ENCODE data around the gene IL1R1. TPM values are rescaled to one million over a fixed set of nuclear protein-coding genes. Genes with fewer than 3 reads are reported as not detected.

The IL1R1 gene
- polyA plus RNA-seq, 1 donor, result 9.3 TPM

DNA sequence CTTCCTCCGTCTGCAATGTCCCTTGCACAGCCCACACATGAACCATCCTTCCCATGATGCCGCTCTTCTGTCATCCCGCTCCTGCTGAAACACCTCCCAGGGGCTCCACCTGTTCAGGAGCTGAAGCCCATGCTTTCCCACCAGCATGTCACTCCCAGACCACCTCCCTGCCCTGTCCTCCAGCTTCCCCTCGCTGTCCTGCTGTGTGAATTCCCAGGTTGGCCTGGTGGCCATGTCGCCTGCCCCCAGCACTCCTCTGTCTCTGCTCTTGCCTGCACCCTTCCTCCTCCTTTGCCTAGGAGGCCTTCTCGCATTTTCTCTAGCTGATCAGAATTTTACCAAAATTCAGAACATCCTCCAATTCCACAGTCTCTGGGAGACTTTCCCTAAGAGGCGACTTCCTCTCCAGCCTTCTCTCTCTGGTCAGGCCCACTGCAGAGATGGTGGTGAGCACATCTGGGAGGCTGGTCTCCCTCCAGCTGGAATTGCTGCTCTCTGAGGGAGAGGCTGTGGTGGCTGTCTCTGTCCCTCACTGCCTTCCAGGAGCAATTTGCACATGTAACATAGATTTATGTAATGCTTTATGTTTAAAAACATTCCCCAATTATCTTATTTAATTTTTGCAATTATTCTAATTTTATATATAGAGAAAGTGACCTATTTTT, 35.4 kb downstream of the IL1R1 start:
- DNase-seq, result no peak

DNA sequence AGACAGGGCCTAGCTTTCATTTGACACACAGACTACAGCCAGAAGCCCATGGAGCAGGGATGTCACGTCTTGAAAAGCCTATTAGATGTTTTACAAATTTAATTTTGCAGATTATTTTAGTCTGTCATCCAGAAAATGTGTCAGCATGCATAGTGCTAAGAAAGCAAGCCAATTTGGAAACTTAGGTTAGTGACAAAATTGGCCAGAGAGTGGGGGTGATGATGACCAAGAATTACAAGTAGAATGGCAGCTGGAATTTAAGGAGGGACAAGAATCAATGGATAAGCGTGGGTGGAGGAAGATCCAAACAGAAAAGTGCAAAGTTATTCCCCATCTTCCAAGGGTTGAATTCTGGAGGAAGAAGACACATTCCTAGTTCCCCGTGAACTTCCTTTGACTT, 36.5 kb downstream of the IL1R1 start:
- DNase-seq, result no peak

DNA sequence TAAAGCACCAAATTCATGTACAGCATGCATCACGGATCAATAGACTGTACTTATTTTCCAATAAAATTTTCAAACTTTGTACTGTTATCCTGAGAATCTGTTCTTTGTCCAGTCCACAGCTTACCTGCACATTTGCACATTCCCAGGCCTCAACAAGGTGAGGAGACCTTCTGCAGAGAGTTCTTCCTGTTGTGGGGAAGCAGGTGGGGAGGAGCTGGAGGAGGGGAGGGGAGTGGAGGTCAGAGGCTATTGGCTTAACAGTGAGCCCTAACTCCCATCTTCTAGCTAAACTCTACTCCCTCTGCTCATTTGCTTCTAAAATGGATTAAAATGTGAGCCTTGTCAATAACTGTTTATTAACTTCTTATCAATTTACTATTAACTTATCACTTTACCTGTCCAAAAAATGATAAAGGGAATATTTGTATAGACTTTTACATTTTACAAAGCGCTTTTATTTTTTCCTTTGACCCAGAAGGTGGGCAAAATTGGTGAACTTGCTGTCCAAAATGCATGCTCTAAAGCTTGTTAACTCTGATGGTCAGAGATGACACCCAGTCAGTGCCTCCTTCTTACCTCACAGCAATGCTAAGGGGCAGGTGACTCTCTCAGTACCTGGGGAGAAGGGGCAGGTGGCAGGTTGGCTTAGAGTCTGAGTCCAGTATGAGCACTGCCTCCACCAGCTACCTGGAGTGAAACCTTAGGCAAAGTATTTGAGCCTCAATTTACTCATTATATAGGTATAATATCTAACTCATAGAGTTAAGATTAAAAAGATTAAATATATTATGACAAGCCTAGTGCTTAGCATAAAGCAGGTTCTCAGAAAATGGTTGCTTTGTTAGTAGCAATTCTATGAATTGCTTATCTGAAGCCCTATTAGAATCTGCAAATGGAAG, 37.5 kb downstream of the IL1R1 start:
- DNase-seq, result no peak

DNA sequence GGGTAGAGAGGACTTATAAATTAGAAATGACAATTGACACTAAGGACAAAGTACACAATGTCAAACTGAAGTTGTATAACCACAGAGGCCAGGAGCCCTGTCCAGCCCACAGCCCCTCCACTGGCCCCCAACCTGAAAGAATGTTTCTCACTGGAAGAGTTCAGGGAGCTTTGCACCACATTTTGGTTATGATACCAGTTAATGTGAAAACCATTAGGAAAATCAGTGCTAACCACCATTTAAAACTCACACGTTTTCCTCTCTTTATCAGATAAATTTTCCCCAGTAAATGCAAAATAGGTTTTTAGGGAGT, 38.1 kb downstream of the IL1R1 start:
- DNase-seq, result no peak

DNA sequence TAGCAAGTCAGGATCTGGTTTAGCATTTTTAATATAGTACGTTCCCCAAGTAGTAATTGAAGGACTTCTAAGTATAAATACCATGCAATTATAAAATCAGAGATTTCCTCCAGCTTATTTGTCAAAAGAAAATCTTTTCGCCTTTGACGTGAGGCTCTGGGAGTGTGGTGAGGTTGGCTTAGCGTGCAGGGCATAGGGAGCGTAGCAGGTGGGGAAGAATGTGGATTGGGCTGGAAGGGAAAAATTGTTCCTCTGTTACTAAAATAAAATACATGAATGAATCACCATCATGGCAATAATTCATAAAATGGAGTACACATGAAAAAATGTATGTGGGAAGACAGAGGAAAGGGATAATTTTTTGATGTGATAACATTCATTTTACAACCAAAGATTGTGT, 38.8 kb downstream of the IL1R1 start:
- no peak for DNase-seq

DNA sequence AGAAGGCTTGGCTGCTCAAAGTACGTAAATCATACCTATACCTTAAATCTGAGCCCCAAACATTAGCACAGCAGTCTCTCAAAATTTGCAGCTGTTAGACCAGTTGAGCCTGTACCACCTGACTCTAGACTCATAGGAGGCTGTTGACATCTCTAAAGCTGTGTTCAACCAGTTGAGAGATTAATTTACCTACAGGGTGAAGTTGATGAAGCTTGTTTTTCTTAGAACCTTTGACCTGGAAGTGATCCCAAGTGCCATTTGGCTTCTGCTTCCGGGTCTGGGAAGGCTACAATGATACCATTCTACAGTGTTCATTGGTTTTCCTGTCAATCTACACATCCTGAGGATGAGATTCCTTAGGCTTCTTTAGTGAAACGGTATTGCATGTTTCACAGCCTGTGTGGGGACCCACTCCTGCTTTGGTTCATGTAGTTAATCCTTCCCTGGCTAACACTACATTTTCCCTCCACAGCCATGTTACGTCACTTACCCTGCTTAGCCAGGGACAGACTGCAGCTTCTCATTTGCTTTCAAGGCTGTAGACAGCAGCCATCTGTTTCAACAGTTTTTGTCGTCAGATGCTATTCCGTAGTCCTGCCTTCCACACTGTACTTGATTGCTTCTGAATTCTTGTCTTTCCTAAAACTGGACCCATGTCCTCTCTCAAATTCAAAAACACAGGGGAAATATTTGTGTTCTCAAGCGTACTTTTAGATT, 39.5 kb downstream of the IL1R1 start:
- DNase-seq, result peak; percentile 36

DNA sequence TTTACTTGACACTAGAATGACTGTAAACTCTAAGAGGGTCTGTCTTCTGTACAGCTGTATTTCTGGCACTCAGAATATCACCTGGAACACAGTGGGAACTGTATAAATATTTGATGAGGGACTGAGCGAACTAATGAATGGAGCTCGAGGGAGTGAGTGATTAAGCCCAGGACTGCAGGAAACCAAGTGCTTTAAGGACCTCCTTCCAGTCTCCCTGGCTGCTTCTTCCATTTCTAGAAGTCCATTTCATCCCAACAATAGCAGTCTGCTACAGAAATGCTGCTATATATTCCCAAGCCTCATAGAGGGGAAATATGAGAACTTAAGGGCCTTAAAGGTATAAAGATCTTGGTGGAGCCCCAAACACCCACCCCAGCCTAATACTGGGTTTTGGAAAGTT, 41.5 kb downstream of the IL1R1 start:
- DNase-seq, result no peak

DNA sequence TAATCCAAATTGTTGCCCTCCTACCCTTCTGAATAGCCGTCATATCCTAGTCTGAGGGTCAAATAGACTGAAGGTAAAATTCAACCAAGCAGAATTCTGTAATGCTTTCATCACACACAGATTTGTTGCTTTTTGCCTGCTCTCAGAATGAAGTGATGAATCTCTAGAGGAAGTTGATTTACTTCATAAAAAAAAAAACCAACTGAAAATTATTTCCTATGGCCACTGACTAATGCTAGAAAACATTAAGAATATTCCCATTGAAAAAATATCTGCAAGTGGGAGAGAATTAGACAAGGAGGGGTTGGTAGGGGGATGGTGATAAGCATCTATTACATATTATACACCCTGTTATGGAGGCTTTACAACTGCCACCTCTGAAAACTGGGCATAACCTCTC, 42.0 kb downstream of the IL1R1 start:
- no peak for DNase-seq

DNA sequence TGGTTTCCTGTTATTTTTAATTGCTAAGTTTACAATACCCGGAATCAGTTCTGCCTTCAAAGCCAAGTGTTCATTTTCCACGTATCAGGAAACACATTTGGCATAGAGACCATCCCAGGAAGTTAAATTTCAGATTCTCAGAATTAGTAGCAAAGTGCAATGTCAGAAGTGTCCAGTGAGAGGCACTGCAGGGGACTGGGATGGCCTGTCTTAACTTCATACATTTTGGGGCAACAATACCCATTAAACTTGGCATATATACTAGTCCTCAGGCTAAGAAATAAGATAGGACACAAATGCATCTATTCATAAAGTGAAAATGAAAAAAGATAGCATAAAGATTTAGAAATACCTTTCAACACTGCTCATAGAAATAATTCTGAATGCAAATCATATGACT, 42.8 kb downstream of the IL1R1 start:
- DNase-seq, result no peak

DNA sequence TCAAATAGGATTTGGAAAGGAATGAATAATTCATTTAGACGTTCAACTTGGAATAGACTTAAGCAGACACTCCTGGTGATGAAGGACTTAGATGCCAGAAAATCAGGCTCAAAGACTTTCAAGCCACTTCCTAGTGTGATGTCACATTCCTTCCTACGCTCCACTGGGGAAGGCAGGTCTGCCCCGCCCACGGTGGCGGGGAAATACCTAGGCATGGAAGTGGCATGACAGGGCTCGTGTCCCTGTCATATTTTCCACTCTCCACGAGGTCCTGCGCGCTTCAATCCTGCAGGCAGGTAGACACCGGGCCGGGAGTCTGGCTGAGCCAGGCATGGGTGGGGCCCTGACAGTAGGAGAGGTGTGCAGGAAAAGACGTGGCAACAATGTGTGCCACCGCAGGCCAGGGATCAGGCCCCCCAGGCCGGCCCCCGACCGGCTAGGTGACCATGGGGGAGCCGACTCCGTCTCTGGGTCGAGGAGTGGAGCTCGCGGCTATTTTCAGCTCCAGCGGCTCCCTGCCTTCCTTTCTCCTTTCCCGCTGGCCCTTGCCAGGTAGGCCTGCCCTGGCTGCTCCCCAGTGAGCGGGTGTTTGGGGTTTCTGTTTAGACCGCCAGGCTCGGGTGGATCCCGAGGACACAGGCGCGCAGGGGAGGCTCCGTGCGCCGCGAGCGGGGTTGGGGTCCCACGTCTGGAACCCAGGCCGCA, 44.4 kb downstream of the IL1R1 start, which contains the start of gene IL1RL2:
Gene IL1RL2 (plus strand): TSS at position 233 of the 705 bp plus-strand sequence. CDS start 845 bp downstream, outside the sequence.
- DNase-seq, result peak; percentile 15

DNA sequence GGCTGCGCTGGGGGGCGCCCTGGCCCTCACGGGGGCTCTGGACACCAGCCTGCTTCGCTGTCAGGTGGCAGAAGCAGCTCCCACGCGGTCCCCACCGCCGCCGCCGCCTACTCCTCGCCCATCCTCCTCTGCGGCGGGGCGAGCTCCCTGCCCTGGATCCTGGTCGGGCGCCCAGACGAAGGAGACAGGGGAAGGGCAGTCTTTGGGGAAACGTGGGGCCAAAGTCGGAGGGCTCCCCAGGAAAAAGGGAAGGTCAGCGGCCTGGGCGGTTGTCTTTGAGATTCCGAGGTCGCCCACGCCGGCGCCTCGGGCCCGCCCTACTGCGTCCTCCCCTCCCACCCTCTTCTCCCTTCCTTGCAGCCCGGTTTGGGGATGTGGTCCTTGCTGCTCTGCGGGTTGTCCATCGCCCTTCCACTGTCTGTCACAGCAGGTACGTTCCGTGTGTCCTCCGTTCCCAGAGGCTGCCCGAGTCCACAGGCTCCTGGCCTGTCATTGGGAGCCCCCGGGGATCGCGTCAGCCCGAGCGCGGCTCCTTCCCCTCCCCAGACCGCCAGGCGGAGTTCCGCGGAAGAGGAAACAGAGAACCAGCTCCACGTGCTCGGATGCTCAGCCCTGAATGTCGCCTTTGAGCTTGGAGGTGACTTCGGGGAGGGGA, 45.1 kb downstream of the IL1R1 start:
- peak; percentile 38 for DNase-seq

DNA sequence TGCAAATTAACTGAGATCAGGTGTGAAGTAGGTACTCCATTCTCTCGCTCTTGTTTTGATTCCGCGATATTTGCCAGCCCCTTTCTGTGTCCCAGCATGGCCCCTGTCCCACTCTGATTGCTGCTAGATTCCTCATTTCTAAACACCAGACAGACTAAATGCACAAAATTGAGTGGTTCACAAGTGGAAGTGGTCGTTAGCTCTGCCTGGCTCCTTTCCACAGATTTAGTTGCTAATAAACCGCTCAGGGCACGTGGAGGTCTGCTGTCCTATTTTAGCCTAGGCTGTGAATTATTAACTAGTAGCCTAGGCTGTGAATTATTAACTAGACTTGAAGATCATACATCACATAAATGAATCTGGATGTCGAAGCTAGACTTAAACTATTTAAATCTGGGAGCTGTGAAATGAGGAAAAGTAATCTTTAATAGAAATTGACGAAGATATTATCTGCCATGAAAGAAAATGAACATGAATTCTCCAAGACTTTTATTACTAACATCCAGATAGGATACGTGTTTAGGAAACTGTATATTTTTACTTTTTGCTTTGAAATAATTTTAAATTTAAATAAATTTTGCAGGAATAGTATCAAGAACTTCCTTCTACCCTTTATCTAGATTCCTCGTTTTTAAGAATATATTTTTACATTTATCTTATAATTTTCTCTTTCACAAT, 48.0 kb downstream of the IL1R1 start:
- DNase-seq, result no peak

DNA sequence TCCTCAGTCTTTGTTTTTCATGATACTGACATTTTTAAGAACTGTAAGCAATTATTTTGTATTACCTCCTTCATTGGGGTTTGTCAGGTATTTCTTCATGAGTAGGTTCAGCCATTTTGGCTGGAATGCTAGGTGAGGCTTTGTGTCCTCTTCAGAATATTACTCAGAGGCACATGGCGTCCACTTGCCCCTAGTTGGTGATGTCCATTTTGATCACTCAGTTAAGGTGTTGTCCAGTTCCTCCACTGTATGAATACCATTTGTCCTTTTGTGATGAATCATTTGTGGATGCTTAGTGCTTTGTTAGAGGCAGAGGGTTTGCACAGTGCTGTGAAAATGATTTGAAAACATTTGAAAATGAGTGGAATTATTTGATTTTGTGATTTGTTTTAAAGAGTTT, 49.0 kb downstream of the IL1R1 start:
- no peak for DNase-seq

DNA sequence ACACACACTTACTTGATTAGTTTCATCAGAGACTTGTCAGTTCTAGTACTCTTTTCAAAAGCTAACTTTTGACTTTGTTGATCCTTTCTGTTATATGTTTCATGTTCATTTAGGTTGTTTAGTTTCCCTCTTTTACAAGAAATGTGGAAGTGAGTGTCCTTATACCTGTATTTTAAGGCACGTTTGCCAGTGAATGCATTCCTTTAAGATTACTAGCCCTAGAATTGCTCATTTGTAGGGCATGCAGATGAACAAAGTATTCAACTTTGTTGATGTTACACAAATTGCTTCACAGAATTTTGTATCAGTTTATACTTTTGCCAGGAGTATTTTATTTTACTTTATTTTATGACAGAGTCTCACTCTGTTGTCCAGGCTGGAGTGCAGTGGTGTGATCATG, 50.5 kb downstream of the IL1R1 start:
- DNase-seq, result no peak

DNA sequence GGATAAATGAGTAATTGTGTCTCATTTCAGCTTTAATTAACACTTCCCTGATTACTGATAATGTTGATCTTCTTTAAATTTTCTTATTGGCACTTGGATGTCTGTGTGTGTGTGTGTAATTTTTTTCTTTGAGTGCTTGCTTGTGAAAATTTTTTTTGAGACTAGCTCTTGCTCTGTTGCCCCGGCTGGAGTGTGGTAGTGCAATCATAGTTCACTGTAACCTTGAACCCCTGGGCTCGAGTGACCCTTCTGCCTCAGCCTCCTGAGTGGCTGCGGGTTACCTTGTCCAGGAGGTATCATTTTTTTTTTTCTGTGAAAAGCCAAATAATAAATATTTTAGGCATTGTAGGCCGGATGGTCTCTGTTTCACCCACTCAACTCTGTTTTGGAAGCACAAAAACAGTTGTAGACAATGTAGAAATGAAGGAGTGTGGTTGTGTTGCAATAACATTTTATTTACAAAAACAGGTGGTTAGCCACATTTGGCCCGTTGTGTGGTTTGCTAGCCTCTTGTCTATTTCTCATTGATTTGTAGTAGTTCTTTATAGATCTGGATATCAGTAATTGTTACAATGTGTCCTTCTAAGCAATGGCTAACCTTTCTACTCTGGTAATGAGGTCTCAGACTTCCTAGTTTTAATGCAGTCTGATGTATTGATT, 52.2 kb downstream of the IL1R1 start:
- no peak for DNase-seq

DNA sequence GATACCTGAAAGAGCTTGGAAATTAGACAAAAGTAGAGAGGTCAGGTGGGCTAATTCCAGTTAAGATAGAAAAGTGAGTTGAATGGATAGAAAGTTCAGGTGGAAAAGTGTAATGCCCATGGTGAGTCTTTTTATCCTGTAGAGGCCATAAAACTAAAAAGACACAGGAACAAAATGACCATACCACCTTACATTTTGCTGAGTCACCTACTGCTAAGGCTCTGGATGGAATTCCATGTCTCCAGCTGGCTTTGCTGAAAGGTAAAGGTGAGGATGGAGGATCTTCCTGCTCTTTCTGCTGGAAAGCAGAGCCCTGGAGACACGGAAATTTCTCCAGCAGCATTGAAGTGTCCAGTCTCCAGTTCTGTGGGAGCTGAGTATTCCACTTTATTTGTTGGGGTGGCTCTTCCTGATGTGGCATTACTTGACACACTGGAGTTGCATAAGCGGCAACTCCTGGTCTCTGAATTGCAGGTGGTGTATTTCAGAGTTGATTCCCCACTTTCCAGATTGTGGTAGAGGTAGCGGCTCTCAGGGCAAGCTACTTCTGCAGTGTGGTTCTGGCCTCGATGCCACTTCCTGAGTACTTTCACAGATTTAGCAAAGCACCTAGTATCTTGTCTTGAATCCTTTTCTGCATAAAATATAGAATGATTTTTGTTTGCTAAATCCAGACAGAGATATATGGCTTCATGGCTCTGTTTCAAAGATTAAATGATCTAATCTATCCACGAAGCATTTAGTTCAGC, 55.0 kb downstream of the IL1R1 start:
- no peak for DNase-seq

DNA sequence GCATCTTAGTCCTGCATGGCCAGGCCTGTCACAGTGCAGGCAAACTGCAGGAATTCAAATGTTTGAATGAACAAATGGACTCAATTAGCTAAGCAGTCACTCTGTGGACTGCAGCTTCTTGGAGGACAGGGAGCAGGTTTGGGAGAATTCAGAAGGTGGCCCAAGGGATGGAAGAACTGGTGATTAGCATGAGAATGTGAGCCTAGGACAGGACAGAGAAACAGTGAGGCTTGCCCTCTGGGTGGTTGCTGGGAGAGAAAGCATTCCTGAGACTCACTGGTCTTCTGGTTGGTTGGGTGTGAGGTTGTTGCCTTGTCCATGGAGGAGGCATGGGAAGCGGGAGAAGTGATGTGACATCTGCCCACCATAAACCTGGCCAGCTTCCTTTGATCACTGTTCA, 58.0 kb downstream of the IL1R1 start:
- no peak for DNase-seq

DNA sequence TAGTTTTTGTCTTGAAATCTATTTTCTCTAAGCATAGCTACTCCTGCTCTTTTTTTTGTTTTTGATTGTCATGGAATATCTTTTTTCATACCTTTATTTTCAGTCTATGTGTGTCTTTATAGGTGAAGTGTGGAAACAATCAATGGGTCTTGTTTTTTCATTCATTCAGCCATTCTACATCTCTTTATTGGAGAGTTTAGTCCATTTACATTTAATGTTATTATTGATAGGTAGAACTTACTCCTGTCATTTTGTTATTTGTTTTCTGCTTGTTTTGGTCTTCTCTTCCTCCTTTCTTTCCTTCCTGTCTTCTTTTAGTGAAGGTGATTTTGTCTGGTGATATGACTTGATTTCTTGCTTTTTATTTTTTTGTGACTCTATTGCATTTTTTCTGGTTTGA, 62.1 kb downstream of the IL1R1 start:
- no peak for DNase-seq

DNA sequence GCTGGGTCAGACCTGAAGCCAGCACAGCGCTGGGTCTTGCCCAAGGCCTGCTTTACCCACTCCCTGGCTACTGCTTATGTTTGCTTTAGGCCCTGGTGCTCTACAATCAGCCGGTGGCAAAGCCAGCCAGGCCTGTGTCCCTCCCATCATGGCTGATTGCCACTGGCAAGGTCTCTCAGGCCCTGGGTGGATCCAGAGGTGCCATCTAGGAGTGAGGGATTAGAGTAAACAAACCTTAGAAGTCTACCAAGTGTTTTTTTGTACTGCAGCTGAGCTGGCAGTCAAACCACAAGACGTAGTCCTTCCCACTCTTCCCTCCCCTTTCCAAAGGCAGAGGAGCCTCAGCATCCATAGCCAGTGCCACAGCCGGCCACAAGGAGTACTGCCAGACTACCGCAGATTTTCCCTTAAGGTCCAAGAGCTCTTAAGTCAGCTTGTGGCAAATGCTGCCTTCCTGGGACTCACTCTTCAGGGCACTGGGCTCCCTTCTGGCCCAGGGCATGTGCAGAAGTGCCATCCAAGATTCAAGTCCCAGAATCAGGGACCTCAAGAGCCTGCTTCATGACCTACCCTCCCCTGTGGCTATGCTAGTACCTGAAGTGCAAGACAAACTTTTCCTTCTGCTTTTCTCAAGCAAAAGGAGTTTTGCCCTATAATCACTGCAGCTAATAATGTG, 64.3 kb downstream of the IL1R1 start:
- no peak for DNase-seq

DNA sequence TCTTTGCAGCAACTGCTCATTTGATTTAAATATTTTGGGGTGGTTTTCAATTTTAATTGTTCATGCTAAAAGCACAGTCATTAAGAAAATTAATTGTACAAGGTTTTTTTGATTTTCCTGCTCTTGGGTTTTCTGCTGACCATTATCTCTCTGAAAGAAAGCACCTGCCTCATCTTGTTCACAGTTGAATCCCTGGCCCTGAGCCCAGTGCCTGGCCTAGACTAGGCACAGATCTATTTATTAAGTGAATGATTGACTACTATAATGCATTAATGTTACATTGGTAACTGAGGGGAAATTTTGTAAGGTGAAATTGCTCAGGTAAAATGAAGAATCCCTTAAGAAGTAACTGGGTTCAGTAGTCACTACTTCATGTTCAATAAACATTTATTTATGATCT, 66.2 kb downstream of the IL1R1 start:
- no peak for DNase-seq
